Thoracic aorta (tissue), 2 donors: ENCODE data around the gene ASTL. TPM values are rescaled to one million over a fixed set of nuclear protein-coding genes. Genes with fewer than 3 reads are reported as not detected.

Experiments
- ATAC-seq: fragments of 150-250 bp; one replicate; pipeline ENCODE4 v1.8.0; 2017; ENCODE audit warnings: low read depth; ENCODE audit not compliant: insufficient number of reproducible peaks, low FRiP score
- DNase-seq: peaks from one replicate; pipeline ENCODE4 v3.0.0-alpha.2; 2020; ENCODE audit warnings: low spot score
- H3K27ac ChIP-seq, 2 donors: fragments of 200-600 bp; sonication (generic); 1 replicate in 1 of 2; 2 replicates in 1 of 2; pipeline ENCODE4 v1.5.1; 2016; ENCODE audit warnings: mild to moderate bottlenecking in 2 of 2, moderate library complexity in 2 of 2
- H3K27me3 ChIP-seq: fragments of 200-600 bp; sonication (generic); replicated peaks from 2 replicates; pipeline ENCODE4 v1.6.0; 2016; ENCODE audit warnings: mild to moderate bottlenecking; ENCODE audit not compliant: insufficient read depth
- H3K36me3 ChIP-seq: fragments of 200-600 bp; sonication (generic); one replicate; pipeline ENCODE4 v1.5.1; 2016
- H3K4me1 ChIP-seq, 2 donors: fragments of 200-600 bp; sonication (generic); 1 replicate in 1 of 2; 2 replicates in 1 of 2; pipeline versions ENCODE4 v1.5.1 to v1.6.0; 2016; ENCODE audit warnings: low read depth in 2 of 2, mild to moderate bottlenecking in 1 of 2; ENCODE audit not compliant: control insufficient read depth in 1 of 2
- H3K4me3 ChIP-seq: fragments of 200-600 bp; sonication (generic); 2 replicates; pipeline ENCODE4 v1.5.1; 2016; ENCODE audit warnings: mild to moderate bottlenecking
- H3K9me3 ChIP-seq: fragments of 200-600 bp; sonication (generic); 2 replicates; pipeline ENCODE4 v1.5.1; 2016
- CTCF ChIP-seq: fragments of 200-600 bp; sonication (generic); IDR thresholded peaks from one replicate; pipeline ENCODE4 v1.5.1; 2019; ENCODE audit warnings: antibody characterized with exemption
- total RNA-seq, 2 donors: library from RNA; depleted of rRNA; stranded (reverse); fragments of >200 nt; gene quantifications; one replicate each; pipeline versions ENCODE4 v1.1.0 to v1.2.3, GENCODE V29; 2016

The ASTL gene
- total RNA-seq, 2 donors from 2014 or later, result not detected

GRCh38 chr2:96120091-96120720, 18.1 kb downstream of the ASTL start:
- no peak for TF ChIP-seq CTCF
- DNase-seq (no peak), ATAC-seq (no peak)
- Histone ChIP-seq H3K4me1 (peaks cover 3 to 15% of the 10 kb centered on the region in 2 donors), H3K36me3 (no peaks in the 10 kb centered on the region), H3K27me3 (no peaks in the 10 kb centered on the region), H3K4me3 (no peak overlapping the region), H3K27ac (no peak overlapping the region), H3K9me3 (no peaks in the 10 kb centered on the region)

- H3K4me3 ChIP-seq, result no peak overlapping the region
- no peaks in the 10 kb centered on the region for H3K27me3 ChIP-seq
- no peak for TF ChIP-seq CTCF
- no peak overlapping the region for H3K27ac ChIP-seq
- ATAC-seq, result no peak
- H3K9me3 ChIP-seq, result no peaks in the 10 kb centered on the region
- no peak for DNase-seq
- no peaks in the 10 kb centered on the region for H3K36me3 ChIP-seq
- peaks cover 3 to 15% of the 10 kb centered on the region in 2 donors for H3K4me1 ChIP-seq
These were observed 18.9 kb downstream of the ASTL start for GRCh38 chr2:96119389-96119751.

- no peak for TF ChIP-seq CTCF
- Histone ChIP-seq H3K36me3 (no peaks in the 10 kb centered on the region), H3K4me3 (no peak overlapping the region), H3K27ac (no peak overlapping the region), H3K27me3 (no peaks in the 10 kb centered on the region), H3K9me3 (no peaks in the 10 kb centered on the region), H3K4me1 (peaks cover 3 to 15% of the 10 kb centered on the region in 2 donors)
- no peak for DNase-seq
- no peak for ATAC-seq
These were observed 19.5 kb downstream of the ASTL start for GRCh38 chr2:96118698-96119388.

- no peaks in the 10 kb centered on the region for H3K27me3 ChIP-seq
- no peak for DNase-seq
These were observed 20.4 kb downstream of the ASTL start for GRCh38 chr2:96117701-96118588.

More at GRCh38 chr2:96117701-96118588, 20.4 kb downstream of the ASTL start:
- no peak for ATAC-seq
- no peak for TF ChIP-seq CTCF
- no peaks in the 10 kb centered on the region for H3K36me3 ChIP-seq
- no peak overlapping the region for H3K27ac ChIP-seq
- no peaks in the 10 kb centered on the region for H3K9me3 ChIP-seq
- no peak overlapping the region for H3K4me3 ChIP-seq
- peaks cover 3 to 15% of the 10 kb centered on the region in 2 donors for H3K4me1 ChIP-seq
